Osteocyte (in vitro differentiated cells): ENCODE data around the gene SPSB3. TPM values are rescaled to one million over a fixed set of nuclear protein-coding genes. Genes with fewer than 3 reads are reported as not detected.
"Not testable (repeated sequence)": the region's sequence is repeated elsewhere in the genome, so short reads cannot be mapped to it uniquely, and the experiment has no call there.

Experiments
- DNase-seq: peaks from one replicate; pipeline ENCODE4 v3.0.0; 2021; ENCODE audit warnings: mixed read lengths; ENCODE audit not compliant: unreplicated experiment; ENCODE audit errors: extremely low spot score
- H3K27ac Mint-ChIP-seq: one replicate; pipeline ENCODE4 v1.8.0; 2021; ENCODE audit warnings: mild to moderate bottlenecking, mixed read lengths; ENCODE audit not compliant: unreplicated experiment
- H3K27me3 Mint-ChIP-seq: one replicate; pipeline ENCODE4 v1.8.0; 2021; ENCODE audit warnings: mixed read lengths; ENCODE audit not compliant: unreplicated experiment
- H3K36me3 Mint-ChIP-seq: one replicate; pipeline ENCODE4 v1.8.0; 2021; ENCODE audit warnings: mixed read lengths; ENCODE audit not compliant: unreplicated experiment
- H3K4me1 Mint-ChIP-seq: one replicate; pipeline ENCODE4 v1.8.0; 2021; ENCODE audit warnings: mixed read lengths; ENCODE audit not compliant: unreplicated experiment
- H3K4me3 Mint-ChIP-seq: one replicate; pipeline ENCODE4 v1.8.0; 2021; ENCODE audit warnings: mild to moderate bottlenecking, moderate library complexity, mixed read lengths; ENCODE audit not compliant: unreplicated experiment
- H3K9me3 Mint-ChIP-seq: one replicate; pipeline ENCODE4 v1.8.0; 2021; ENCODE audit warnings: mixed read lengths; ENCODE audit not compliant: unreplicated experiment
- total RNA-seq: library from RNA; stranded (reverse); gene quantifications from 2 replicates; pipeline ENCODE4 v1.2.1, GENCODE V29; 2021
- TF ChIP-seq, protein P1 (sequence below): fragments of 200-600 bp; sonication (generic); IDR thresholded peaks from 2 replicates; pipeline ENCODE4 v1.5.0; 2021; ENCODE audit warnings: antibody characterized with exemption, mild to moderate bottlenecking, moderate library complexity

SPSB3 gene
- total RNA-seq, 1 donor from 2014 or later, result 53.4 TPM

DNA sequence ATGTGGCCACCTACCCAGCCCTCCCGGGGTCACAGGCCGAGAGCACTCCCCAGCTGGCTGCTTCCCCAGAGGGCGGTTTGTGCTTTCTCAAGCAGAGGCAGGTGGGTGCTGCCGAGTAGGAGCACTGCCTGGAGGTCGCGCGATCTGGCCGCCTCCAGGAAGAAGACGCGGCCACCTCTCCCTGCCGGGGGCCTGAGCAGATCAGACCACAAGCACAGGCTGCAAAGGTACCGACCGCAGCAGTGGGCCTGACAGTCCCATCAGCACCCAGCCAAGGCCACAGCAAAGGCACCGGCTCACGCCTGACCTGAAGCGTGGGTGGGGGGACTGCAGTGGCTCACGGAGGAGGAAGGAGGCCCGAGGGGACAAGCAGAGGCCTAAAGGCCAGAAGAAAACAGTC, 26.3 kb upstream of the SPSB3 start:
- Mint-ChIP-seq H3K4me3 (no peak overlapping the region), H3K36me3 (peaks cover 14% of the 10 kb centered on the region), H3K27me3 (no peaks in the 10 kb centered on the region), H3K9me3 (no peaks in the 10 kb centered on the region), H3K27ac (no peak overlapping the region), H3K4me1 (peaks cover 10% of the 10 kb centered on the region)
- DNase-seq, result no peak
- TF ChIP-seq, protein P1, sequence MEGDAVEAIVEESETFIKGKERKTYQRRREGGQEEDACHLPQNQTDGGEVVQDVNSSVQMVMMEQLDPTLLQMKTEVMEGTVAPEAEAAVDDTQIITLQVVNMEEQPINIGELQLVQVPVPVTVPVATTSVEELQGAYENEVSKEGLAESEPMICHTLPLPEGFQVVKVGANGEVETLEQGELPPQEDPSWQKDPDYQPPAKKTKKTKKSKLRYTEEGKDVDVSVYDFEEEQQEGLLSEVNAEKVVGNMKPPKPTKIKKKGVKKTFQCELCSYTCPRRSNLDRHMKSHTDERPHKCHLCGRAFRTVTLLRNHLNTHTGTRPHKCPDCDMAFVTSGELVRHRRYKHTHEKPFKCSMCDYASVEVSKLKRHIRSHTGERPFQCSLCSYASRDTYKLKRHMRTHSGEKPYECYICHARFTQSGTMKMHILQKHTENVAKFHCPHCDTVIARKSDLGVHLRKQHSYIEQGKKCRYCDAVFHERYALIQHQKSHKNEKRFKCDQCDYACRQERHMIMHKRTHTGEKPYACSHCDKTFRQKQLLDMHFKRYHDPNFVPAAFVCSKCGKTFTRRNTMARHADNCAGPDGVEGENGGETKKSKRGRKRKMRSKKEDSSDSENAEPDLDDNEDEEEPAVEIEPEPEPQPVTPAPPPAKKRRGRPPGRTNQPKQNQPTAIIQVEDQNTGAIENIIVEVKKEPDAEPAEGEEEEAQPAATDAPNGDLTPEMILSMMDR, result no peak

DNA sequence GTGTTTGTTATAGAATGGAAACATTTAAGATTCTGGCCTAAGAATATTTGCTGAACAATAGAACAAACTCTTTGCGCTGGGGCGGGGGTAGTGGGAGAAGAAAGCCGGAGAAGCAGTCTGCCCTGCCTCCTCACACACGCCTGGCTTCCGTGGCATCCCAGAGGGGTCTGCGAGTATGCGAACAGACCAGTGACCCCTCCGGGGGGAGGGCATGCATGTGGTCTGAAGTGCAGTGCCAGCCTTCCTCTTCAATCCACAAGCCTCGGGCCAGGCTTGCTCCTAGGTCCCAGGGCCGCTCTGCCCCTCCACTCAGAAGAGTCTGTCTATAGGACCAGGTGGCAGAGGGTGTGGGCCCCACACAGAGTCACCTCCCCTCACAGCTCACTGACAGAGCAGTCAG, 25.3 kb upstream of the SPSB3 start:
- no peaks in the 10 kb centered on the region for H3K9me3 Mint-ChIP-seq
- TF ChIP-seq, protein P1, result no peak
- H3K4me1 Mint-ChIP-seq, result peaks cover 4% of the 10 kb centered on the region
- no peak for DNase-seq
- H3K27me3 Mint-ChIP-seq, result no peaks in the 10 kb centered on the region
- H3K4me3 Mint-ChIP-seq, result no peak overlapping the region
- H3K27ac Mint-ChIP-seq, result no peak overlapping the region
- peaks cover 11% of the 10 kb centered on the region for H3K36me3 Mint-ChIP-seq

DNA sequence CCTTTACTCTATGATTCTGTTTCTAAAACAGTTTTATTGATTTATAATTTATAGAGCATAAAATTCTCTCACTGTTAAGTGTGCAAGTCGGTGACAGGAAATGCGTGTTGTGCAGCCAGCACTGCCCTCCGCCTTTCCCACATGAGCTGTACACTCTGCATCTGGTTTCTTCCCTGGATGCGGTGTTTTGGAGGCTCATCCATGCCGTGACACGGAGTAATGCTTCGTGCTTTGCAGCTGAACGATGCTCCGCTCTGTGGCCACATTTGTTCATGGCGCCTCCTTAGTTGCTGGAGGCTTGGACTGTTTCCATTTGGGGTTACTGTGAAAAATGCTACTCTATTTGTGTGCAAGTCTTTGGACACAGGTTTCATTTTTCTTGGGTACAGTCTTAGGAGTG, 18.3 kb upstream of the SPSB3 start:
- peaks cover 4% of the 10 kb centered on the region for H3K9me3 Mint-ChIP-seq
- H3K4me3 Mint-ChIP-seq, result no peak overlapping the region
- DNase-seq, result no peak
- no peaks in the 10 kb centered on the region for H3K27me3 Mint-ChIP-seq
- no peak overlapping the region for H3K27ac Mint-ChIP-seq
- H3K36me3 Mint-ChIP-seq, result peaks cover 4% of the 10 kb centered on the region
- TF ChIP-seq, protein P1, result no peak
- H3K4me1 Mint-ChIP-seq, result no peaks in the 10 kb centered on the region

DNA sequence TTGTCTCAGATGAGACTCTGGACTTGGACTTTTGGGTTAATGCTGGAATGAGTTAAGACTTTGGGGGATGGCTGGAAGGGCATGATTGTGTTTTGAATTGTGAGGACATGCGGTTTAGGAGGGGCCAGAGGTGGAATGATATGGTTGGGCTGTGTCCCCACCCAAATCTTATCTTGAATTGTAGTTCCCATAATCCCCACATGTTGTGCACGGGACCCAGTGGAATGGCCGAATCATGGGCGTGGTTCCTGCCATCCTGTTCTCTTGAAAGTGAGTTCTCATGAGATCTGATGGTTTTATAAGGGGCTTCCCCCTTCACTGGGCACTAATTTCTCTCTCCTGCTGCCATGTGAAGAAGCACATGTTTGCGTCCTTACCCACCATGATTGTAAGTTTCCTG, 16.9 kb upstream of the SPSB3 start:
- not testable (repeated sequence) for H3K27ac Mint-ChIP-seq, H3K4me1 Mint-ChIP-seq, H3K9me3 Mint-ChIP-seq, H3K36me3 Mint-ChIP-seq, H3K27me3 Mint-ChIP-seq, H3K4me3 Mint-ChIP-seq, DNase-seq

DNA sequence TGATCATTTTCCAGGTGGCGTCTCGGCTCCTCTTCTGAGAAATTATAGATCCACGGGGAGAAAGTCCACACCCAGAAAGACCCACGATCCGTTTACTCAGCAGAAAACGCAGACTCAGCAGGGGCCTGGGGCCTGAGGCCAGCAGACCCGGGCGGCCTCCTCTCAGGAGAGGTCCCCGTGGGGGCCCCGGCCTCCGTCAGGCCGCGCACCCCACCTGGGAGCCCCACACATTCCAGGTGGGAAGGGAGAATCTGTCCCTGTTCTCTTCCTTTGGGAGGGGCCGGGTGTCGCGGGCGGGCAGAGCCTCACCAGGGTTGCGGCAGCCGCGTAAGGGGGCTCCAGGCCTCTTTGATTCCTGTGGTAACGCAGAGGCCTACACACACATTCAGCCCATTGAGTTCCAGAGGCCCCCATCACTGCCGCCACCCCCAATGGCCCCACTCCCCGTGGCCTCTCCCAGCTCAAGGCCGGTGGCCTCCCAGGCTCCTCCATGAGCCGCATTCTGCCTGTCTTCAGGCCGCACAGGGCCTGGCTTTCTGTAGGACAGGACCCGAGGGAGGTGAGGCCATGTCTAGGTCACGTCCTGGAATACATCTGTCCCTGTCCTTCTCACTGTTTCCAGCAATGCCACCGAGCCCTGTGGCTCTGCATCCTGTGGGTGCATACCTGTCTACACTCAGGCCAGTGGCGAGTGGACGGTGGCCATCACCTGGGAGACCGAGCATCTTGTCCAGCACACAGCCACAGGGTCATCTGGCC, 12.7 kb upstream of the SPSB3 start:
- DNase-seq, result no peak
- H3K9me3 Mint-ChIP-seq, result peaks cover 4% of the 10 kb centered on the region
- no peaks in the 10 kb centered on the region for H3K27me3 Mint-ChIP-seq
- TF ChIP-seq, protein P1, result no peak
- no peak overlapping the region for H3K27ac Mint-ChIP-seq
- peaks cover 4% of the 10 kb centered on the region for H3K36me3 Mint-ChIP-seq
- H3K4me1 Mint-ChIP-seq, result no peaks in the 10 kb centered on the region
- no peak overlapping the region for H3K4me3 Mint-ChIP-seq
